HepG2 (cell line): Measurements from ENCODE around the gene YIPF3. TPM values are rescaled to one million over a fixed set of nuclear protein-coding genes. Genes with fewer than 3 reads are reported as not detected.
"Not testable (repeated sequence)": the region's sequence is repeated elsewhere in the genome, so short reads cannot be mapped to it uniquely, and the experiment has no call there.

Source experiments
- ATAC-seq: fragments of 200-7000 bp; cut with Tn5 transposase; 3 replicates; pipeline ENCODE4 v1.9.1; 2020; ENCODE audit warnings: mild to moderate bottlenecking, moderate library complexity
- BruUV-seq: library from RNA; stranded (reverse); fragments of 400-500 nt; replicated peaks from 2 replicates; lab custom pipeline; 2021; lab: Mats Ljungman, UMichigan
- CTCF ChIA-PET: fragments of 300-600 bp; formaldehyde crosslinking; extraction: SDS; loops from one replicate; lab custom pipeline; 2021; ENCODE audit warnings: low total read pairs, inconsistent platforms, low intra/inter-chr PET ratio; lab: Yijun Ruan, JAX
- POLR2A ChIA-PET: fragments of 350-600 bp; sonication (Branson Sonifier 250); formaldehyde crosslinking; loops from one replicate; lab custom pipeline; 2020; ENCODE audit warnings: antibody characterized with exemption, inconsistent platforms; lab: Yijun Ruan, JAX
- DNase-seq: peaks from one replicate; pipeline ENCODE4 v3.0.0-alpha.2; 2015; ENCODE audit warnings: low spot score
- FAIRE-seq: peaks from 3 replicates; lab custom pipeline; 2011; peaks lifted over from hg19 to GRCh38; lab: Jason Lieb, UNC
- H2AFZ ChIP-seq: one replicate; pipeline ENCODE4 v1.6.1; 2011; ENCODE audit warnings: low read length, inconsistent platforms
- H3K27ac ChIP-seq: fragments of 300-600 bp; 3 replicates; pipeline ENCODE4 v1.8.0; 2011; ENCODE audit warnings: mixed run types, mild to moderate bottlenecking, mixed read lengths, low read length, inconsistent platforms; ENCODE audit not compliant: insufficient read depth; ENCODE audit errors: extremely low read length
- H3K27me3 ChIP-seq, 2 experiments: fragments of 200-600 bp in 1 of 2; 2 replicates in 1 of 2; 3 replicates in 1 of 2; pipeline versions ENCODE4 v1.6.0 to v1.8.0; 2011; ENCODE audit warnings: low read length in 2 of 2, mild to moderate bottlenecking in 2 of 2, moderate library complexity in 2 of 2, inconsistent platforms in 1 of 2; ENCODE audit not compliant: insufficient read depth in 2 of 2, control insufficient read depth in 1 of 2
- H3K36me3 ChIP-seq, 2 experiments: fragments of 200-600 bp in 1 of 2; replicated peaks in 1 of 2; 2 replicates in 1 of 2; 3 replicates in 1 of 2; pipeline versions ENCODE4 v1.5.1 to v1.8.0; 2011; ENCODE audit warnings: low read length in 2 of 2, inconsistent platforms in 1 of 2; ENCODE audit not compliant: insufficient read depth in 2 of 2, control insufficient read depth in 1 of 2
- H3K4me1 ChIP-seq: 2 replicates; pipeline ENCODE4 v1.5.1; 2012; ENCODE audit warnings: low read length, inconsistent platforms; ENCODE audit not compliant: insufficient read depth
- H3K4me2 ChIP-seq: 2 replicates; pipeline ENCODE4 v1.6.0; 2011; ENCODE audit warnings: low read depth, low read length, inconsistent platforms
- H3K4me3 ChIP-seq, 3 experiments: fragments of 200-600 bp in 1 of 3; sonication (generic), shearing (Covaris generic) in 1 of 3; replicated peaks in 1 of 3; 2 replicates each; pipeline ENCODE4 v1.5.1; 2011 to 2016; ENCODE audit warnings: low read length in 3 of 3, inconsistent platforms in 2 of 3, low read depth in 2 of 3, mild to moderate bottlenecking in 2 of 3, control low read depth in 1 of 3, mixed read lengths in 1 of 3; ENCODE audit not compliant: insufficient read depth in 1 of 3
- H3K79me2 ChIP-seq: one replicate; pipeline ENCODE4 v1.6.1; 2011; ENCODE audit warnings: low read length, inconsistent platforms; ENCODE audit not compliant: insufficient read depth
- H3K9ac ChIP-seq: 2 replicates; pipeline ENCODE4 v1.6.0; 2011; ENCODE audit warnings: mild to moderate bottlenecking, low read depth, low read length, inconsistent platforms; ENCODE audit not compliant: insufficient read depth
- H3K9me3 ChIP-seq: 2 replicates; pipeline ENCODE4 v1.5.1; 2012; ENCODE audit warnings: mild to moderate bottlenecking, low read length
- H4K20me1 ChIP-seq: 2 replicates; pipeline ENCODE4 v1.6.0; 2011; ENCODE audit warnings: inconsistent platforms, mild to moderate bottlenecking, low read length, moderate library complexity; ENCODE audit not compliant: insufficient read depth
- ZBTB40 ChIP-seq, 2 experiments: fragments of 450-650 bp in 1 of 2; sonication (generic) in 1 of 2; formaldehyde crosslinking in 1 of 2; IDR thresholded peaks; 2 replicates each; pipeline versions ENCODE4 v1.6.1 to v1.8.0; 2016 to 2022; ENCODE audit warnings: antibody characterized with exemption in 1 of 2, mild to moderate bottlenecking in 1 of 2, missing genetic modification reagents in 1 of 2
- WGBS: methylation state at CpG from one replicate; pipeline ENCODE4 v1.1.6; 2017; ENCODE audit warnings: low lambda C conversion rate; 5-methylcytosine and 5-hydroxymethylcytosine counted together
- in situ Hi-C: cut with HindIII; loops from 2 replicates; pipeline ENCODE4 v1.10.0; 2017; ENCODE audit warnings: low pct_unique_long_range_greater_than_20kb; ENCODE audit not compliant: extremely low pct_ligation_motif_present
- intact Hi-C: fragments of 100-400 bp; cut with micrococcal nuclease; formaldehyde crosslinking; loops from one replicate; pipeline ENCODE4 v1.10.0; 2022; ENCODE audit not compliant: unreplicated experiment
- polyA plus RNA-seq, 8 experiments: library from polyadenylated mRNA; depleted of rRNA in 3 of 8; stranded (reverse) in 7 of 8; unstranded in 1 of 8; fragments of >200 nt; fragmentation: Illumina TruSeq in 4 of 8; extraction: Trizol in 4 of 8; gene quantifications; 2 replicates each; pipeline versions ENCODE4 v1.2.1 to v1.2.3, GENCODE V29; 2011 to 2016; ENCODE audit warnings: low read depth in 4 of 8, missing spikeins in 1 of 8, mixed read lengths in 1 of 8; ENCODE audit not compliant: insufficient read depth in 1 of 8
- total RNA-seq, 5 experiments: library from RNA; depleted of rRNA; stranded (reverse); fragments of >200 nt; fragmentation: Illumina TruSeq; extraction: Trizol; gene quantifications; 2 replicates each; pipeline ENCODE4 v1.2.3, GENCODE V29; 2016; ENCODE audit warnings: low read depth in 1 of 5

YIPF3 gene
- total and polyA plus RNA-seq, 2 of the 13 experiments (the other 11 are each of a cell fraction or from before 2014, with no cell fraction given), result 107 to 206 TPM

- peaks cover 34 to 90% of the 10 kb centered on the region in 2 experiments for H3K36me3 ChIP-seq
- WGBS, result 97% methylated on average over 7 of the region's 7 CpGs
- ATAC-seq, result not testable (repeated sequence)
Measured at GRCh38 chr6:43557620-43558019, 40.9 kb upstream of the YIPF3 start.

More at GRCh38 chr6:43557620-43558019, 40.9 kb upstream of the YIPF3 start:
- TF ChIP-seq ZBTB40 (IDR thresholded peaks at IDR 0.05), result peak; percentile 69
- peak; percentile 35; the same call in 1 of the 2 replicates for TF ChIP-seq ZBTB40 (CRISPR knock-in tag; IDR thresholded peaks at IDR 0.05)
- BruUV-seq, H3K4me1 ChIP-seq, H3K9me3 ChIP-seq, H4K20me1 ChIP-seq, intact Hi-C loops, H3K4me3 ChIP-seq, H3K79me2 ChIP-seq, DNase-seq, H3K27ac ChIP-seq, FAIRE-seq, CTCF ChIA-PET, in situ Hi-C loops, H3K4me2 ChIP-seq, H3K9ac ChIP-seq, H3K27me3 ChIP-seq, H2AFZ ChIP-seq, POLR2A ChIA-PET: not testable (repeated sequence)
